H9 (cell line): ENCODE data around the gene COL8A2. TPM values are rescaled to one million over a fixed set of nuclear protein-coding genes. Genes with fewer than 3 reads are reported as not detected.

ENCODE experiments used
- DNase-seq: peaks from one replicate; pipeline ENCODE4 v3.0.0-alpha.2; 2017
- H2AFZ ChIP-seq: one replicate; pipeline ENCODE4 v1.6.1; 2013; ENCODE audit warnings: mild to moderate bottlenecking, low read length, control low read depth, moderate library complexity
- H2AK5ac ChIP-seq: 2 replicates; pipeline ENCODE4 v1.6.1; 2013; ENCODE audit warnings: low read length, control low read depth, mixed read lengths; ENCODE audit not compliant: insufficient read length
- H2BK120ac ChIP-seq: one replicate; pipeline ENCODE4 v1.6.1; 2013; ENCODE audit warnings: low read depth, mild to moderate bottlenecking, low read length, control low read depth, inconsistent platforms; ENCODE audit not compliant: poor library complexity, severe bottlenecking
- H2BK12ac ChIP-seq: 2 replicates; pipeline ENCODE4 v1.6.1; 2013; ENCODE audit warnings: low read length, control low read depth, mixed read lengths, low read depth; ENCODE audit not compliant: insufficient read length
- H2BK15ac ChIP-seq: 2 replicates; pipeline ENCODE4 v1.6.1; 2013; ENCODE audit warnings: low read depth, low read length, control low read depth
- H2BK20ac ChIP-seq: one replicate; pipeline ENCODE4 v1.6.1; 2013; ENCODE audit warnings: low read depth, mild to moderate bottlenecking, low read length, control low read depth, inconsistent platforms; ENCODE audit not compliant: poor library complexity, severe bottlenecking
- H2BK5ac ChIP-seq: 2 replicates; pipeline ENCODE4 v1.6.1; 2013; ENCODE audit warnings: low read length, control low read depth, mixed read lengths; ENCODE audit not compliant: insufficient read length
- H3K14ac ChIP-seq: 2 replicates; pipeline ENCODE4 v1.6.1; 2013; ENCODE audit warnings: low read length, control low read depth; ENCODE audit not compliant: insufficient read depth
- H3K18ac ChIP-seq: 2 replicates; pipeline ENCODE4 v1.6.1; 2013; ENCODE audit warnings: low read depth, mild to moderate bottlenecking, mixed read lengths, low read length, control low read depth; ENCODE audit not compliant: insufficient read length
- H3K23ac ChIP-seq: 2 replicates; pipeline ENCODE4 v1.6.1; 2013; ENCODE audit warnings: low read length, control low read depth, mixed read lengths, low read depth; ENCODE audit not compliant: insufficient read length
- H3K23me2 ChIP-seq: 2 replicates; pipeline ENCODE4 v1.6.1; 2013; ENCODE audit warnings: low read depth, mild to moderate bottlenecking, mixed read lengths, low read length, control low read depth; ENCODE audit not compliant: insufficient read length, poor library complexity, severe bottlenecking
- H3K27ac ChIP-seq: 2 replicates; pipeline ENCODE4 v1.5.1; 2013; ENCODE audit warnings: low read length, control low read depth, mixed read lengths, low read depth; ENCODE audit not compliant: insufficient read length
- H3K27me3 ChIP-seq: 2 replicates; pipeline ENCODE4 v1.6.1; 2013; ENCODE audit warnings: low read length, control low read depth, inconsistent platforms; ENCODE audit not compliant: insufficient read depth
- H3K4ac ChIP-seq: 2 replicates; pipeline ENCODE4 v1.6.1; 2013; ENCODE audit warnings: low read depth, mild to moderate bottlenecking, control low read depth, inconsistent platforms, low read length, moderate library complexity
- H3K4me1 ChIP-seq: 2 replicates; pipeline ENCODE4 v1.6.1; 2013; ENCODE audit warnings: low read length, control low read depth, inconsistent platforms; ENCODE audit not compliant: insufficient read depth
- H3K4me2 ChIP-seq: 2 replicates; pipeline ENCODE4 v1.6.1; 2013; ENCODE audit warnings: low read length, control low read depth, mixed read lengths; ENCODE audit not compliant: insufficient read length, insufficient read depth
- H3K56ac ChIP-seq: 2 replicates; pipeline ENCODE4 v1.6.1; 2013; ENCODE audit warnings: low read depth, mild to moderate bottlenecking, mixed read lengths, low read length, control low read depth; ENCODE audit not compliant: insufficient read length
- H3K79me1 ChIP-seq: 2 replicates; pipeline ENCODE4 v1.6.1; 2013; ENCODE audit warnings: low read depth, mild to moderate bottlenecking, moderate library complexity, low read length, control low read depth, inconsistent platforms; ENCODE audit not compliant: insufficient read depth, poor library complexity, severe bottlenecking
- H3K79me2 ChIP-seq: 2 replicates; pipeline ENCODE4 v1.6.1; 2013; ENCODE audit warnings: low read length, control low read depth, inconsistent platforms; ENCODE audit not compliant: insufficient read depth
- H3K9ac ChIP-seq: 2 replicates; pipeline ENCODE4 v1.6.1; 2013; ENCODE audit warnings: low read length, control low read depth, mixed read lengths; ENCODE audit not compliant: insufficient read length; ENCODE audit errors: extremely low read depth
- H3K9me3 ChIP-seq: one replicate; pipeline ENCODE4 v1.6.1; 2013; ENCODE audit warnings: low read depth, low read length, inconsistent platforms; ENCODE audit not compliant: control insufficient read depth
- H3T11ph ChIP-seq: one replicate; pipeline ENCODE4 v1.6.1; 2013; ENCODE audit warnings: mild to moderate bottlenecking, low read length, control low read depth, inconsistent platforms
- H4K20me1 ChIP-seq: one replicate; pipeline ENCODE4 v1.6.1; 2013; ENCODE audit not compliant: control insufficient read depth, insufficient read length, insufficient read depth
- H4K5ac ChIP-seq: 2 replicates; pipeline ENCODE4 v1.6.1; 2013; ENCODE audit warnings: low read depth, mild to moderate bottlenecking, mixed read lengths, low read length, control low read depth; ENCODE audit not compliant: insufficient read length
- H4K8ac ChIP-seq: replicated peaks from 2 replicates; pipeline ENCODE4 v1.6.1; 2013; ENCODE audit warnings: low read length, control low read depth, mixed read lengths, low read depth; ENCODE audit not compliant: insufficient read length
- H4K91ac ChIP-seq: 2 replicates; pipeline ENCODE4 v1.6.1; 2013; ENCODE audit warnings: low read depth, mild to moderate bottlenecking, moderate library complexity, mixed read lengths, low read length, control low read depth; ENCODE audit not compliant: insufficient read length
- H3K27ac Mint-ChIP-seq, 3 experiments: 2 replicates in 2 of 3; 3 replicates in 1 of 3; pipeline ENCODE4 v1.8.0; 2020 to 2021; ENCODE audit warnings: mixed read lengths in 3 of 3, mild to moderate bottlenecking in 1 of 3, moderate library complexity in 1 of 3
- H3K27me3 Mint-ChIP-seq: 2 replicates; pipeline ENCODE4 v1.8.0; 2021; ENCODE audit warnings: low read depth, mild to moderate bottlenecking, moderate library complexity, mixed read lengths
- H3K36me3 Mint-ChIP-seq, 3 experiments: 2 replicates in 2 of 3; 3 replicates in 1 of 3; pipeline ENCODE4 v1.8.0; 2020 to 2021; ENCODE audit warnings: low read depth in 3 of 3, mixed read lengths in 3 of 3; ENCODE audit not compliant: insufficient read depth in 1 of 3
- H3K4me1 Mint-ChIP-seq, 2 experiments: 2 replicates each; pipeline ENCODE4 v1.8.0; 2020; ENCODE audit warnings: mixed read lengths in 2 of 2
- H3K4me3 Mint-ChIP-seq, 2 experiments: 2 replicates in 1 of 2; 3 replicates in 1 of 2; pipeline ENCODE4 v1.8.0; 2020 to 2021; ENCODE audit warnings: mild to moderate bottlenecking in 2 of 2, mixed read lengths in 2 of 2, moderate library complexity in 1 of 2
- H3K9me3 Mint-ChIP-seq, 2 experiments: 2 replicates in 1 of 2; 3 replicates in 1 of 2; pipeline ENCODE4 v1.8.0; 2020; ENCODE audit warnings: mild to moderate bottlenecking in 2 of 2, mixed read lengths in 2 of 2, moderate library complexity in 1 of 2
- CTCF ChIP-seq: fragments of 200-600 bp; sonication (generic); conservative IDR thresholded peaks from 3 replicates; pipeline ENCODE4 v1.8.0; 2021; ENCODE audit warnings: antibody characterized with exemption, mild to moderate bottlenecking
- WGBS: extraction: QIAGEN DNeasy Blood & Tissue Kit; methylation state at CpG from one replicate; pipeline ENCODE4 v1.1.7; 2013; ENCODE audit warnings: missing lambda C conversion rate, low lambda C conversion rate, mixed read lengths; ENCODE audit not compliant: insufficient read length; ENCODE audit errors: extremely low coverage; 5-methylcytosine and 5-hydroxymethylcytosine counted together
- total RNA-seq: library from RNA; stranded (reverse); gene quantifications from 2 replicates; pipeline ENCODE4 v1.2.1, GENCODE V29; 2021

COL8A2 gene
- total RNA-seq, 1 experiment from 2014 or later: 1.5 TPM

DNA sequence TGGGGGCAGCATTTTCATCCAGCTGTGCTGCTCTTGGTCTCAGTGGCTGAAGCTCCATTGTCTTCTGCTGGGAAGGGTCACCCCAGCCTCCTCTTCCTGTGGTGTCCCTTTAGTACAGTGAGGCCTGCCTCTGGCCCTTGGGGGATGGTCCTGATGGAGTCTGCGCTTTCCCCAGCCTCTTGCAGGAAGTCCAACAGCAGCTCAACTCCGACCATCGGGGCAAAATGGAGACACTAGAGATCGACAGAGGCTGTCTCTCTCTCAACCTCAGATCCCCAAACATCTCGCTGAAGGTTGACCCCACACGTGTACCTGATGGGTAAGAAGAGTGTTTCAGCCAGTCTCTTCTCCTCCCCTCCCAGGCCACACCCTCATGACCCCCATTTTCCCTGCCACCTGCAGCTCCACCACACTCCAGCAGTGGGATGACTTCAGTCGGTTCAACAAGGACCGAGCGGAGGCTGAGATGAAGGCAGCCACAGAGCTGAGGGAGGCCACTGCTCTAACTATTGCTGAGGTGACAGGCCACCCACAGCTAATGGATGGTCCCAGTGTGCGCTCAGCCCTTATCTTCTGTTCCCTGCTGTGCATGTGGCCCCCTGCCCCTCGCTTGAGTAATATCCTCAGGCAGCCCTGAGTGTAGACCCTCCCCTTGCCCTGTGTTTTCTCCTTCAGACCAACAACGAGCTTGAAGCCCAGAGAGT is 38.3 kb downstream of the COL8A2 start:
- no peak overlapping the region for H3K27ac ChIP-seq
- no peak overlapping the region for H3K9ac ChIP-seq
- peaks cover 14% of the 10 kb centered on the region for H3K27me3 Mint-ChIP-seq
- H3K79me2 ChIP-seq: peaks cover 2% of the 10 kb centered on the region; the same call in 1 of the 2 replicates
- H3K9me3 ChIP-seq: no peaks in the 10 kb centered on the region
- no peak overlapping the region for H2AFZ ChIP-seq
- no peak overlapping the region for H4K91ac ChIP-seq
- no peaks in the 10 kb centered on the region; a peak in 1 of 5 replicates for H3K9me3 Mint-ChIP-seq
- H4K5ac ChIP-seq: no peak overlapping the region
- H2BK15ac ChIP-seq: no peak overlapping the region
- no peak for TF ChIP-seq CTCF
- no peak overlapping the region for H3K18ac ChIP-seq
- H3K23me2 ChIP-seq: peaks cover 14% of the 10 kb centered on the region
- H3K23ac ChIP-seq: no peak overlapping the region
- H3K79me1 ChIP-seq: no peaks in the 10 kb centered on the region
- H2AK5ac ChIP-seq: no peak overlapping the region
- H3K4ac ChIP-seq: no peak overlapping the region
- H3K27me3 ChIP-seq: no peaks in the 10 kb centered on the region
- H3K14ac ChIP-seq: no peak overlapping the region; the same call in 1 of the 2 replicates
- H3K4me1 ChIP-seq: no peaks in the 10 kb centered on the region
- no peak overlapping the region for H2BK120ac ChIP-seq
- no peak overlapping the region for H3K56ac ChIP-seq
- H3K4me1 Mint-ChIP-seq: peaks cover 21 to 30% of the 10 kb centered on the region in 2 experiments
- WGBS: no CpG with 5 or more reads among the region's 12 CpGs
- peak; percentile 27 for DNase-seq
- H3T11ph ChIP-seq: no peak overlapping the region
- no peak overlapping the region for H3K27ac Mint-ChIP-seq
- no peak overlapping the region for H4K8ac ChIP-seq
- H2BK12ac ChIP-seq: no peak overlapping the region
- no peak overlapping the region for H3K4me2 ChIP-seq
- peak overlapping the region in 1 of 2 experiments; percentile 56; a peak in 3 of 5 replicates for H3K4me3 Mint-ChIP-seq
- no peaks in the 10 kb centered on the region for H4K20me1 ChIP-seq
- no peak overlapping the region for H2BK20ac ChIP-seq
- peaks cover 4 to 11% (median 10%) of the 10 kb centered on the region in 3 experiments; a peak in 4 of 7 replicates for H3K36me3 Mint-ChIP-seq
- no peak overlapping the region for H2BK5ac ChIP-seq
